ENCODE results near the gene HRNR.

HRNR gene

GRCh38 chr1:152188673-152189591, 35.1 kb downstream of the HRNR start:
- peak; percentile 90 for DNase-seq

GRCh38 chr1:152186556-152187285, 37.3 kb downstream of the HRNR start:
- no peak for DNase-seq

GRCh38 chr1:152185544-152186391, 38.2 kb downstream of the HRNR start:
- DNase-seq: peak; percentile 84

- DNase-seq: peak; percentile 22
Measured at GRCh38 chr1:152182944-152183361, 41.0 kb downstream of the HRNR start.

GRCh38 chr1:152182431-152182830, 41.6 kb downstream of the HRNR start:
- peak; percentile 50 for DNase-seq

GRCh38 chr1:152179566-152179965, 44.4 kb downstream of the HRNR start:
- DNase-seq: no peak

GRCh38 chr1:152170287-152170905, 53.6 kb downstream of the HRNR start:
- DNase-seq: no peak

GRCh38 chr1:152169366-152170025, 54.5 kb downstream of the HRNR start:
- no peak for DNase-seq

GRCh38 chr1:152168535-152168868, 55.5 kb downstream of the HRNR start:
- no peak for DNase-seq

- no peak for DNase-seq
Measured at GRCh38 chr1:152167835-152168534, 56.0 kb downstream of the HRNR start.

- no peak for DNase-seq
Measured at GRCh38 chr1:152166966-152167365, 57.0 kb downstream of the HRNR start.

- DNase-seq: no peak
Measured at GRCh38 chr1:152165286-152166077, 58.5 kb downstream of the HRNR start.

GRCh38 chr1:152164517-152165136, 59.4 kb downstream of the HRNR start:
- no peak for DNase-seq

- peak; percentile 26 for DNase-seq
Measured at GRCh38 chr1:152162792-152163463, 61.1 kb downstream of the HRNR start.
